OCI-LY1 (cell line): Measurements from ENCODE around the gene NUP50.

ENCODE experiments used
- H2AFZ ChIP-seq: fragments of 200-600 bp; sonication (generic), shearing (Covaris generic); 2 replicates; pipeline ENCODE4 v1.6.0; 2014; ENCODE audit warnings: antibody characterized with exemption, mild to moderate bottlenecking, low read length
- H3F3A ChIP-seq: fragments of 200-600 bp; sonication (generic), shearing (Covaris generic); 2 replicates; pipeline ENCODE4 v1.6.0; 2014; ENCODE audit warnings: mild to moderate bottlenecking, antibody characterized with exemption, low read length, moderate library complexity; ENCODE audit not compliant: insufficient read depth
- H3K27ac ChIP-seq: fragments of 200-600 bp; sonication (generic); 2 replicates; pipeline ENCODE4 v1.5.1; 2014; ENCODE audit warnings: low read length, mixed run types, mild to moderate bottlenecking, low read depth; ENCODE audit not compliant: poor library complexity, severe bottlenecking
- H3K27me3 ChIP-seq: fragments of 200-600 bp; sonication (generic); 2 replicates; pipeline ENCODE4 v1.6.0; 2014; ENCODE audit warnings: antibody characterized with exemption, mild to moderate bottlenecking, low read length, moderate library complexity; ENCODE audit not compliant: insufficient read depth
- H3K36me3 ChIP-seq: fragments of 200-600 bp; sonication (generic); 2 replicates; pipeline ENCODE4 v1.6.1; 2014; ENCODE audit warnings: mild to moderate bottlenecking, antibody characterized with exemption, low read length, moderate library complexity, mixed read lengths; ENCODE audit not compliant: insufficient read depth
- H3K4me1 ChIP-seq: fragments of 200-600 bp; sonication (generic); 2 replicates; pipeline ENCODE4 v1.5.1; 2014; ENCODE audit warnings: mild to moderate bottlenecking, low read length, moderate library complexity; ENCODE audit not compliant: insufficient read depth, severe bottlenecking
- H3K4me2 ChIP-seq: fragments of 200-600 bp; sonication (generic), shearing (Covaris generic); 2 replicates; pipeline ENCODE4 v1.6.1; 2014; ENCODE audit warnings: low read length
- H3K4me3 ChIP-seq: fragments of 200-600 bp; sonication (generic); 2 replicates; pipeline ENCODE4 v1.5.1; 2014; ENCODE audit warnings: low read length, low read depth, mild to moderate bottlenecking, mixed read lengths; ENCODE audit not compliant: poor library complexity, severe bottlenecking
- H3K79me2 ChIP-seq: fragments of 200-600 bp; shearing (Covaris generic); 2 replicates; pipeline ENCODE4 v1.6.1; 2016; ENCODE audit warnings: mixed run types, low read length, mixed read lengths; ENCODE audit not compliant: insufficient read depth
- H3K9ac ChIP-seq: fragments of 200-600 bp; sonication (generic), shearing (Covaris generic); 2 replicates; pipeline ENCODE4 v1.6.1; 2014; ENCODE audit warnings: mild to moderate bottlenecking, low read length, mixed read lengths
- H3K9me2 ChIP-seq: fragments of 200-600 bp; sonication (generic), shearing (Covaris generic); 2 replicates; pipeline ENCODE4 v1.6.1; 2014; ENCODE audit warnings: low read depth, mild to moderate bottlenecking, low read length, mixed read lengths
- H3K9me3 ChIP-seq: fragments of 200-600 bp; shearing (Covaris generic); 2 replicates; pipeline ENCODE4 v1.6.1; 2014; ENCODE audit warnings: low read length, mixed read lengths
- H4K20me1 ChIP-seq: fragments of 200-600 bp; sonication (generic), shearing (Covaris generic); 2 replicates; pipeline ENCODE4 v1.6.0; 2016; ENCODE audit warnings: mild to moderate bottlenecking, low read length; ENCODE audit not compliant: insufficient read depth
- CTCF ChIP-seq: fragments of 200-600 bp; sonication (generic), shearing (Covaris generic); IDR thresholded peaks from 2 replicates; pipeline ENCODE4 v1.5.1; 2017; ENCODE audit warnings: mild to moderate bottlenecking, antibody characterized with exemption, low read length, moderate library complexity, mixed read lengths
- EZH2 ChIP-seq: fragments of 200-600 bp; sonication (generic), shearing (Covaris generic); IDR thresholded peaks from 2 replicates; pipeline ENCODE4 v1.8.0; 2017; ENCODE audit warnings: borderline replicate concordance, mixed run types, mild to moderate bottlenecking, antibody characterized with exemption, low read length, moderate library complexity, mixed read lengths

The NUP50 gene

GRCh38 chr22:45210991-45211390, 47.3 kb downstream of the NUP50 start:
- Histone ChIP-seq H3K9me3 (no peaks in the 10 kb centered on the region), H3K4me1 (no peaks in the 10 kb centered on the region), H4K20me1 (no peaks in the 10 kb centered on the region), H3F3A (no peaks in the 10 kb centered on the region), H2AFZ (no peak overlapping the region), H3K27ac (no peak overlapping the region), H3K36me3 (no peaks in the 10 kb centered on the region), H3K27me3 (no peaks in the 10 kb centered on the region; the same call in 1 of the 2 replicates), H3K9ac (no peak overlapping the region), H3K4me3 (no peak overlapping the region), H3K4me2 (no peak overlapping the region), H3K79me2 (no peaks in the 10 kb centered on the region), H3K9me2 (no peaks in the 10 kb centered on the region)
- TF ChIP-seq EZH2, result no peak
- TF ChIP-seq CTCF, result no peak

- no peaks in the 10 kb centered on the region for H4K20me1 ChIP-seq
- H3K4me1 ChIP-seq, result no peaks in the 10 kb centered on the region
- no peak overlapping the region for H3K27ac ChIP-seq
- no peak for TF ChIP-seq CTCF
- TF ChIP-seq EZH2, result no peak
- no peak overlapping the region for H3K4me2 ChIP-seq
- H3K79me2 ChIP-seq, result no peaks in the 10 kb centered on the region
- no peaks in the 10 kb centered on the region for H3K9me2 ChIP-seq
- H3F3A ChIP-seq, result no peaks in the 10 kb centered on the region
- H3K9me3 ChIP-seq, result no peaks in the 10 kb centered on the region
- H3K4me3 ChIP-seq, result no peak overlapping the region
- H2AFZ ChIP-seq, result no peak overlapping the region
- H3K27me3 ChIP-seq, result no peaks in the 10 kb centered on the region; the same call in 1 of the 2 replicates
- no peaks in the 10 kb centered on the region for H3K36me3 ChIP-seq
- H3K9ac ChIP-seq, result no peak overlapping the region
Measured at GRCh38 chr22:45211435-45211834, 47.7 kb downstream of the NUP50 start.

- H3K4me1 ChIP-seq, result no peaks in the 10 kb centered on the region
- H3K27ac ChIP-seq, result no peak overlapping the region
- H3K27me3 ChIP-seq, result no peaks in the 10 kb centered on the region; the same call in 1 of the 2 replicates
- no peak overlapping the region for H2AFZ ChIP-seq
- H3K4me3 ChIP-seq, result no peak overlapping the region
- H3K79me2 ChIP-seq, result no peaks in the 10 kb centered on the region
- no peaks in the 10 kb centered on the region for H4K20me1 ChIP-seq
- H3F3A ChIP-seq, result no peaks in the 10 kb centered on the region
- H3K9me3 ChIP-seq, result no peaks in the 10 kb centered on the region
- no peaks in the 10 kb centered on the region for H3K9me2 ChIP-seq
- TF ChIP-seq EZH2, result no peak
- TF ChIP-seq CTCF, result no peak
- H3K9ac ChIP-seq, result no peak overlapping the region
- no peak overlapping the region for H3K4me2 ChIP-seq
- no peaks in the 10 kb centered on the region for H3K36me3 ChIP-seq
Measured at GRCh38 chr22:45211848-45212247, 48.1 kb downstream of the NUP50 start.
